Measurements from ENCODE around the gene CD9. TPM values are rescaled to one million over a fixed set of nuclear protein-coding genes. Genes with fewer than 3 reads are reported as not detected.
"Not testable (repeated sequence)": the region's sequence is repeated elsewhere in the genome, so short reads cannot be mapped to it uniquely, and the experiment has no call there.

Gene CD9
- total and polyA plus RNA-seq, 2 donors from 2014 or later, result 301 to 421 TPM

GRCh38 chr12:6185961-6186827, 14.0 kb upstream of the CD9 start:
- Histone ChIP-seq H3K27me3 (ENCODE audit: control insufficient read depth, insufficient read depth, low read length) (no peaks in the 10 kb centered on the region), H3K9ac (ENCODE audit: low read length in 3 of 3) (no peak overlapping the region), H3K27ac (ENCODE audit: low read depth in 2 of 2, low read length in 2 of 2) (no peak overlapping the region), H3K4me3 (ENCODE audit: low read length in 3 of 3) (no peak overlapping the region), H3K4me1 (ENCODE audit: control insufficient read depth in 2 of 3, insufficient read depth in 2 of 3, low read depth in 1 of 3, low read length in 3 of 3) (peaks cover 0 to 27% (median 11%) of the 10 kb centered on the region in 3 donors), H3K9me3 (ENCODE audit: control insufficient read depth in 2 of 3, insufficient read depth in 1 of 3, low read length in 3 of 3) (no peaks in the 10 kb centered on the region), H3K36me3 (ENCODE audit: control insufficient read depth in 2 of 3, insufficient read depth in 3 of 3, low read length in 3 of 3) (no peaks in the 10 kb centered on the region)
- FAIRE-seq, result no peak
- intact Hi-C loops (cut with DNase I), result no loop called here
- TF ChIP-seq CTCF (IDR thresholded peaks at IDR 0.05; ENCODE audit: borderline replicate concordance, extremely low read depth, insufficient read depth), result no peak
- no peak for DNase-seq

- no peaks in the 10 kb centered on the region for H3K27me3 ChIP-seq (ENCODE audit: control insufficient read depth, insufficient read depth, low read length)
- DNase-seq, result no peak
- no peak for TF ChIP-seq CTCF (IDR thresholded peaks at IDR 0.05; ENCODE audit: borderline replicate concordance, extremely low read depth, insufficient read depth)
- peaks cover 0 to 11% (median 6%) of the 10 kb centered on the region in 3 donors for H3K4me1 ChIP-seq (ENCODE audit: control insufficient read depth in 2 of 3, insufficient read depth in 2 of 3, low read depth in 1 of 3, low read length in 3 of 3)
- no peak for FAIRE-seq
- no peaks in the 10 kb centered on the region for H3K9me3 ChIP-seq (ENCODE audit: control insufficient read depth in 2 of 3, insufficient read depth in 1 of 3, low read length in 3 of 3)
- intact Hi-C loops (cut with DNase I), result no loop called here
- H3K36me3 ChIP-seq (ENCODE audit: control insufficient read depth in 2 of 3, insufficient read depth in 3 of 3, low read length in 3 of 3), result no peaks in the 10 kb centered on the region
- H3K9ac ChIP-seq (ENCODE audit: low read length in 3 of 3), result no peak overlapping the region
- H3K4me3 ChIP-seq (ENCODE audit: low read length in 3 of 3), result no peak overlapping the region
- H3K27ac ChIP-seq (ENCODE audit: low read depth in 2 of 2, low read length in 2 of 2), result no peak overlapping the region
Measured at GRCh38 chr12:6187948-6188793, 12.0 kb upstream of the CD9 start.

- no peaks in the 10 kb centered on the region for H3K27me3 ChIP-seq (ENCODE audit: control insufficient read depth, insufficient read depth, low read length)
- no peak overlapping the region for H3K4me3 ChIP-seq (ENCODE audit: low read length in 3 of 3)
- H3K36me3 ChIP-seq (ENCODE audit: control insufficient read depth in 2 of 3, insufficient read depth in 3 of 3, low read length in 3 of 3), result no peaks in the 10 kb centered on the region
- FAIRE-seq (no peak), DNase-seq (no peak)
- peaks cover 0 to 3% (median 0%) of the 10 kb centered on the region in 3 donors for H3K4me1 ChIP-seq (ENCODE audit: control insufficient read depth in 2 of 3, insufficient read depth in 2 of 3, low read depth in 1 of 3, low read length in 3 of 3)
- H3K9me3 ChIP-seq (ENCODE audit: control insufficient read depth in 2 of 3, insufficient read depth in 1 of 3, low read length in 3 of 3), result no peaks in the 10 kb centered on the region
- intact Hi-C loops (cut with DNase I), result no loop called here
- TF ChIP-seq CTCF (IDR thresholded peaks at IDR 0.05; ENCODE audit: borderline replicate concordance, extremely low read depth, insufficient read depth), result no peak
- no peak overlapping the region for H3K27ac ChIP-seq (ENCODE audit: low read depth in 2 of 2, low read length in 2 of 2)
- no peak overlapping the region for H3K9ac ChIP-seq (ENCODE audit: low read length in 3 of 3)
Measured at GRCh38 chr12:6189028-6189427, 11.2 kb upstream of the CD9 start.

GRCh38 chr12:6189952-6190598, 10.1 kb upstream of the CD9 start:
- H3K9me3 ChIP-seq (ENCODE audit: control insufficient read depth in 2 of 3, insufficient read depth in 1 of 3, low read length in 3 of 3); H3K27ac ChIP-seq (ENCODE audit: low read depth in 2 of 2, low read length in 2 of 2); H3K4me1 ChIP-seq (ENCODE audit: control insufficient read depth in 2 of 3, insufficient read depth in 2 of 3, low read depth in 1 of 3, low read length in 3 of 3); H3K36me3 ChIP-seq (ENCODE audit: control insufficient read depth in 2 of 3, insufficient read depth in 3 of 3, low read length in 3 of 3); H3K4me3 ChIP-seq (ENCODE audit: low read length in 3 of 3); H3K27me3 ChIP-seq (ENCODE audit: control insufficient read depth, insufficient read depth, low read length); DNase-seq; intact Hi-C loops (cut with DNase I); H3K9ac ChIP-seq (ENCODE audit: low read length in 3 of 3); FAIRE-seq: not testable (repeated sequence)

- H3K9ac ChIP-seq (ENCODE audit: low read length in 3 of 3); H3K27ac ChIP-seq (ENCODE audit: low read depth in 2 of 2, low read length in 2 of 2); FAIRE-seq; DNase-seq; intact Hi-C loops (cut with DNase I); H3K36me3 ChIP-seq (ENCODE audit: control insufficient read depth in 2 of 3, insufficient read depth in 3 of 3, low read length in 3 of 3); H3K27me3 ChIP-seq (ENCODE audit: control insufficient read depth, insufficient read depth, low read length); H3K4me1 ChIP-seq (ENCODE audit: control insufficient read depth in 2 of 3, insufficient read depth in 2 of 3, low read depth in 1 of 3, low read length in 3 of 3); H3K4me3 ChIP-seq (ENCODE audit: low read length in 3 of 3); H3K9me3 ChIP-seq (ENCODE audit: control insufficient read depth in 2 of 3, insufficient read depth in 1 of 3, low read length in 3 of 3): not testable (repeated sequence)
Measured at GRCh38 chr12:6190767-6191530, 9.3 kb upstream of the CD9 start.
